Stimulated activated naive CD8-positive, alpha-beta T cell treated with anti-CD3 and anti-CD28 coated beads, Interleukin-15, Interleukin-2, amounts not matched to agents 100 ng/mL and 50 ng/mL, for 24 hours (primary cell): ENCODE measurements around the gene CDK5R1.

ENCODE experiments used
- H3K27ac Mint-ChIP-seq: one replicate; pipeline ENCODE4 v1.8.0; 2021; ENCODE audit warnings: mild to moderate bottlenecking, mixed read lengths
- H3K27me3 Mint-ChIP-seq: one replicate; pipeline ENCODE4 v1.8.0; 2021; ENCODE audit warnings: mixed read lengths
- H3K36me3 Mint-ChIP-seq: one replicate; pipeline ENCODE4 v1.8.0; 2021; ENCODE audit warnings: low read depth, mixed read lengths
- H3K4me1 Mint-ChIP-seq: one replicate; pipeline ENCODE4 v1.8.0; 2021; ENCODE audit warnings: low read depth, mixed read lengths
- H3K4me3 Mint-ChIP-seq: one replicate; pipeline ENCODE4 v1.8.0; 2021; ENCODE audit warnings: mild to moderate bottlenecking, mixed read lengths
- H3K9me3 Mint-ChIP-seq: one replicate; pipeline ENCODE4 v1.8.0; 2021; ENCODE audit warnings: mixed read lengths

CDK5R1 gene

GRCh38 chr17:32484628-32485027 lies 2.2 kb upstream of the CDK5R1 start:
- H3K4me3 Mint-ChIP-seq, result no peak overlapping the region
- H3K9me3 Mint-ChIP-seq, result no peaks in the 10 kb centered on the region
- no peaks in the 10 kb centered on the region for H3K27me3 Mint-ChIP-seq
- H3K4me1 Mint-ChIP-seq, result peaks cover 26% of the 10 kb centered on the region
- peaks cover 51% of the 10 kb centered on the region for H3K36me3 Mint-ChIP-seq
- H3K27ac Mint-ChIP-seq, result no peak overlapping the region

GRCh38 chr17:32485261-32486110 lies 1.3 kb upstream of the CDK5R1 start:
- Mint-ChIP-seq H3K27ac (peak overlapping the region; percentile 61), H3K36me3 (peaks cover 52% of the 10 kb centered on the region), H3K4me1 (peaks cover 33% of the 10 kb centered on the region), H3K27me3 (no peaks in the 10 kb centered on the region), H3K4me3 (peak overlapping the region; percentile 69), H3K9me3 (no peaks in the 10 kb centered on the region)

- H3K4me3 Mint-ChIP-seq, result peak overlapping the region; percentile 69
- H3K36me3 Mint-ChIP-seq, result peaks cover 50% of the 10 kb centered on the region
- H3K4me1 Mint-ChIP-seq, result peaks cover 40% of the 10 kb centered on the region
- H3K9me3 Mint-ChIP-seq, result no peaks in the 10 kb centered on the region
- no peaks in the 10 kb centered on the region for H3K27me3 Mint-ChIP-seq
- peak overlapping the region; percentile 61 for H3K27ac Mint-ChIP-seq
These were observed 587 bp upstream of the CDK5R1 start for GRCh38 chr17:32486111-32486700.

GRCh38 chr17:32487473-32488176 lies 832 bp downstream of the CDK5R1 start:
- Mint-ChIP-seq H3K4me1 (peaks cover 54% of the 10 kb centered on the region), H3K4me3 (peak overlapping the region; percentile 98), H3K36me3 (peaks cover 37% of the 10 kb centered on the region), H3K27me3 (no peaks in the 10 kb centered on the region), H3K9me3 (no peaks in the 10 kb centered on the region), H3K27ac (peak overlapping the region; percentile 92)

- no peaks in the 10 kb centered on the region for H3K27me3 Mint-ChIP-seq
- peaks cover 60% of the 10 kb centered on the region for H3K4me1 Mint-ChIP-seq
- H3K36me3 Mint-ChIP-seq, result peaks cover 35% of the 10 kb centered on the region
- no peaks in the 10 kb centered on the region for H3K9me3 Mint-ChIP-seq
- H3K27ac Mint-ChIP-seq, result peak overlapping the region; percentile 92
- H3K4me3 Mint-ChIP-seq, result peak overlapping the region; percentile 98
These were observed 1.4 kb downstream of the CDK5R1 start for GRCh38 chr17:32488177-32488542.

GRCh38 chr17:32488604-32489180 lies 1.9 kb downstream of the CDK5R1 start:
- H3K4me1 Mint-ChIP-seq, result peaks cover 65% of the 10 kb centered on the region
- no peaks in the 10 kb centered on the region for H3K27me3 Mint-ChIP-seq
- peak overlapping the region; percentile 92 for H3K27ac Mint-ChIP-seq
- H3K36me3 Mint-ChIP-seq, result peaks cover 35% of the 10 kb centered on the region
- H3K9me3 Mint-ChIP-seq, result no peaks in the 10 kb centered on the region
- peak overlapping the region; percentile 98 for H3K4me3 Mint-ChIP-seq

- Mint-ChIP-seq H3K4me3 (peak overlapping the region; percentile 98), H3K27ac (peak overlapping the region; percentile 45), H3K27me3 (no peaks in the 10 kb centered on the region), H3K36me3 (peaks cover 35% of the 10 kb centered on the region), H3K4me1 (peaks cover 66% of the 10 kb centered on the region), H3K9me3 (no peaks in the 10 kb centered on the region)
These were observed 2.7 kb downstream of the CDK5R1 start for GRCh38 chr17:32489320-32490100.

- H3K4me3 Mint-ChIP-seq, result peak overlapping the region; percentile 98
- no peaks in the 10 kb centered on the region for H3K27me3 Mint-ChIP-seq
- H3K4me1 Mint-ChIP-seq, result peaks cover 66% of the 10 kb centered on the region
- H3K36me3 Mint-ChIP-seq, result peaks cover 35% of the 10 kb centered on the region
- H3K27ac Mint-ChIP-seq, result peak overlapping the region; percentile 81
- H3K9me3 Mint-ChIP-seq, result no peaks in the 10 kb centered on the region
These were observed 3.3 kb downstream of the CDK5R1 start for GRCh38 chr17:32490101-32490482.

- Mint-ChIP-seq H3K27me3 (no peaks in the 10 kb centered on the region), H3K36me3 (peaks cover 35% of the 10 kb centered on the region), H3K4me3 (peak overlapping the region; percentile 98), H3K9me3 (no peaks in the 10 kb centered on the region), H3K27ac (peak overlapping the region; percentile 93), H3K4me1 (peaks cover 62% of the 10 kb centered on the region)
These were observed 4.8 kb downstream of the CDK5R1 start for GRCh38 chr17:32491371-32492263.

GRCh38 chr17:32492264-32492589 lies 5.4 kb downstream of the CDK5R1 start:
- no peaks in the 10 kb centered on the region for H3K9me3 Mint-ChIP-seq
- H3K27me3 Mint-ChIP-seq, result no peaks in the 10 kb centered on the region
- H3K4me1 Mint-ChIP-seq, result peaks cover 62% of the 10 kb centered on the region
- H3K27ac Mint-ChIP-seq, result peak overlapping the region; percentile 93
- H3K4me3 Mint-ChIP-seq, result peak overlapping the region; percentile 98
- peaks cover 35% of the 10 kb centered on the region for H3K36me3 Mint-ChIP-seq

GRCh38 chr17:32492648-32493289 lies 6.0 kb downstream of the CDK5R1 start:
- Mint-ChIP-seq H3K9me3 (no peaks in the 10 kb centered on the region), H3K27me3 (no peaks in the 10 kb centered on the region), H3K4me3 (peak overlapping the region; percentile 47), H3K36me3 (peaks cover 31% of the 10 kb centered on the region), H3K27ac (peak overlapping the region; percentile 93), H3K4me1 (peaks cover 59% of the 10 kb centered on the region)

GRCh38 chr17:32493571-32493970 lies 6.8 kb downstream of the CDK5R1 start:
- peak overlapping the region; percentile 67 for H3K27ac Mint-ChIP-seq
- H3K27me3 Mint-ChIP-seq, result no peaks in the 10 kb centered on the region
- H3K9me3 Mint-ChIP-seq, result no peaks in the 10 kb centered on the region
- H3K4me1 Mint-ChIP-seq, result peaks cover 51% of the 10 kb centered on the region
- H3K4me3 Mint-ChIP-seq, result no peak overlapping the region
- H3K36me3 Mint-ChIP-seq, result peaks cover 23% of the 10 kb centered on the region

- Mint-ChIP-seq H3K9me3 (no peaks in the 10 kb centered on the region), H3K27ac (peak overlapping the region; percentile 67), H3K36me3 (peaks cover 18% of the 10 kb centered on the region), H3K4me3 (no peak overlapping the region), H3K27me3 (no peaks in the 10 kb centered on the region), H3K4me1 (peaks cover 46% of the 10 kb centered on the region)
These were observed 7.3 kb downstream of the CDK5R1 start for GRCh38 chr17:32493976-32494513.
